ENCODE data around the gene ERFE. TPM values are rescaled to one million over a fixed set of nuclear protein-coding genes. Genes with fewer than 3 reads are reported as not detected.

The ERFE gene
- total RNA-seq, 1 experiment from 2014 or later: 4.5 TPM

DNA sequence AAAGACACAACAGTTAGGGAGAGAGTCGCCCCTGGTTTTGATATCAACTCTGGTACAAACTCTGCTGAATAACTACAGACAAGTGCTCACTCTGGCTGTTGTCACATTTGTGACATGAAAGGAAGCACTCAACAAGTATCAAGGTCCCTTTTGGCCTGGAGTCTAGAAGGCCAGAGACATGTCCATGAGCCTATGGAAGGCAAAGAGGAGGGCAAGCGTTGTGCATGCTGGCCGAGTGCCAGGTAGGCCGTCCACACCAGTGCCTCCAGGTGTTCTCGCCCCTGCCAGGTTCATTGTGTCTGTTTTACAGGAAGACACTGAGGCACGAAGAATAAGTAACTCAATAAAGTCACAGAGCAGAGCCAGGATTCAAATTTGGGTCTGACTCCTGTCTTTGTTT, 23.6 kb downstream of the ERFE start (continued):
- TF ChIP-seq, protein P1, sequence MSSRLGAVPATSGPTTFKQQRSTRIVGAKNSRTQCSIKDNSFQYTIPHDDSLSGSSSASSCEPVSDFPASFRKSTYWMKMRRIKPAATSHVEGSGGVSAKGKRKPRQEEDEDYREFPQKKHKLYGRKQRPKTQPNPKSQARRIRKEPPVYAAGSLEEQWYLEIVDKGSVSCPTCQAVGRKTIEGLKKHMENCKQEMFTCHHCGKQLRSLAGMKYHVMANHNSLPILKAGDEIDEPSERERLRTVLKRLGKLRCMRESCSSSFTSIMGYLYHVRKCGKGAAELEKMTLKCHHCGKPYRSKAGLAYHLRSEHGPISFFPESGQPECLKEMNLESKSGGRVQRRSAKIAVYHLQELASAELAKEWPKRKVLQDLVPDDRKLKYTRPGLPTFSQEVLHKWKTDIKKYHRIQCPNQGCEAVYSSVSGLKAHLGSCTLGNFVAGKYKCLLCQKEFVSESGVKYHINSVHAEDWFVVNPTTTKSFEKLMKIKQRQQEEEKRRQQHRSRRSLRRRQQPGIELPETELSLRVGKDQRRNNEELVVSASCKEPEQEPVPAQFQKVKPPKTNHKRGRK (CRISPR knock-in tag; IDR thresholded peaks at IDR 0.05; ENCODE audit: borderline replicate concordance): no peak
- no peak for TF ChIP-seq KAT7 (CRISPR knock-in tag; IDR thresholded peaks at IDR 0.05; ENCODE audit: borderline replicate concordance)

DNA sequence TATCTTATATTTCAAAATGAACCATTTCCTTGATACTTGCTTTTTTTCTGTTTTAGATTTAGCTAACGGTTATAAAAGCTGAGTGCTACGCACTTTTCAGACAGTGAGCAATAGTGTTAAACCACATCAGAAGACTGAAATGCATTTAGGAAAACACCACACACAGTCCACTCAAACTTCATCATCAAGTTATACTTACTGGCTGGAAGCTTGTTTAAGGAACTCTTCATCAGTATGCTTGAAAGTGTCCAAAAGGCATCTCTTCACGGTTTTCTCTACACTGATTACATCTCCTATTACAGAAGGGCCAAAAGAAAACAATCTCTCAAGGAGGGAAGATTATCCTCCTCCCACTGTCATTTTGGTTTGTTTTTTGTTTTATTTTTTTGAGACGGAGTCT, 25.1 kb downstream of the ERFE start:
- POLR2A ChIA-PET: no interaction called here
- TF ChIP-seq ZNF219 (CRISPR knock-in tag; IDR thresholded peaks at IDR 0.05; ENCODE audit: borderline replicate concordance): no peak
- TF ChIP-seq, protein P2, sequence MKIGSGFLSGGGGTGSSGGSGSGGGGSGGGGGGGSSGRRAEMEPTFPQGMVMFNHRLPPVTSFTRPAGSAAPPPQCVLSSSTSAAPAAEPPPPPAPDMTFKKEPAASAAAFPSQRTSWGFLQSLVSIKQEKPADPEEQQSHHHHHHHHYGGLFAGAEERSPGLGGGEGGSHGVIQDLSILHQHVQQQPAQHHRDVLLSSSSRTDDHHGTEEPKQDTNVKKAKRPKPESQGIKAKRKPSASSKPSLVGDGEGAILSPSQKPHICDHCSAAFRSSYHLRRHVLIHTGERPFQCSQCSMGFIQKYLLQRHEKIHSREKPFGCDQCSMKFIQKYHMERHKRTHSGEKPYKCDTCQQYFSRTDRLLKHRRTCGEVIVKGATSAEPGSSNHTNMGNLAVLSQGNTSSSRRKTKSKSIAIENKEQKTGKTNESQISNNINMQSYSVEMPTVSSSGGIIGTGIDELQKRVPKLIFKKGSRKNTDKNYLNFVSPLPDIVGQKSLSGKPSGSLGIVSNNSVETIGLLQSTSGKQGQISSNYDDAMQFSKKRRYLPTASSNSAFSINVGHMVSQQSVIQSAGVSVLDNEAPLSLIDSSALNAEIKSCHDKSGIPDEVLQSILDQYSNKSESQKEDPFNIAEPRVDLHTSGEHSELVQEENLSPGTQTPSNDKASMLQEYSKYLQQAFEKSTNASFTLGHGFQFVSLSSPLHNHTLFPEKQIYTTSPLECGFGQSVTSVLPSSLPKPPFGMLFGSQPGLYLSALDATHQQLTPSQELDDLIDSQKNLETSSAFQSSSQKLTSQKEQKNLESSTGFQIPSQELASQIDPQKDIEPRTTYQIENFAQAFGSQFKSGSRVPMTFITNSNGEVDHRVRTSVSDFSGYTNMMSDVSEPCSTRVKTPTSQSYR (CRISPR knock-in tag; IDR thresholded peaks at IDR 0.05): no peak
- TF ChIP-seq, protein P3, sequence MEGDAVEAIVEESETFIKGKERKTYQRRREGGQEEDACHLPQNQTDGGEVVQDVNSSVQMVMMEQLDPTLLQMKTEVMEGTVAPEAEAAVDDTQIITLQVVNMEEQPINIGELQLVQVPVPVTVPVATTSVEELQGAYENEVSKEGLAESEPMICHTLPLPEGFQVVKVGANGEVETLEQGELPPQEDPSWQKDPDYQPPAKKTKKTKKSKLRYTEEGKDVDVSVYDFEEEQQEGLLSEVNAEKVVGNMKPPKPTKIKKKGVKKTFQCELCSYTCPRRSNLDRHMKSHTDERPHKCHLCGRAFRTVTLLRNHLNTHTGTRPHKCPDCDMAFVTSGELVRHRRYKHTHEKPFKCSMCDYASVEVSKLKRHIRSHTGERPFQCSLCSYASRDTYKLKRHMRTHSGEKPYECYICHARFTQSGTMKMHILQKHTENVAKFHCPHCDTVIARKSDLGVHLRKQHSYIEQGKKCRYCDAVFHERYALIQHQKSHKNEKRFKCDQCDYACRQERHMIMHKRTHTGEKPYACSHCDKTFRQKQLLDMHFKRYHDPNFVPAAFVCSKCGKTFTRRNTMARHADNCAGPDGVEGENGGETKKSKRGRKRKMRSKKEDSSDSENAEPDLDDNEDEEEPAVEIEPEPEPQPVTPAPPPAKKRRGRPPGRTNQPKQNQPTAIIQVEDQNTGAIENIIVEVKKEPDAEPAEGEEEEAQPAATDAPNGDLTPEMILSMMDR (IDR thresholded peaks at IDR 0.05): no peak
- TF ChIP-seq, protein P4, sequence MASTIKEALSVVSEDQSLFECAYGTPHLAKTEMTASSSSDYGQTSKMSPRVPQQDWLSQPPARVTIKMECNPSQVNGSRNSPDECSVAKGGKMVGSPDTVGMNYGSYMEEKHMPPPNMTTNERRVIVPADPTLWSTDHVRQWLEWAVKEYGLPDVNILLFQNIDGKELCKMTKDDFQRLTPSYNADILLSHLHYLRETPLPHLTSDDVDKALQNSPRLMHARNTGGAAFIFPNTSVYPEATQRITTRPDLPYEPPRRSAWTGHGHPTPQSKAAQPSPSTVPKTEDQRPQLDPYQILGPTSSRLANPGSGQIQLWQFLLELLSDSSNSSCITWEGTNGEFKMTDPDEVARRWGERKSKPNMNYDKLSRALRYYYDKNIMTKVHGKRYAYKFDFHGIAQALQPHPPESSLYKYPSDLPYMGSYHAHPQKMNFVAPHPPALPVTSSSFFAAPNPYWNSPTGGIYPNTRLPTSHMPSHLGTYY (CRISPR knock-in tag; IDR thresholded peaks at IDR 0.05): no peak
- no peak for TF ChIP-seq RELA (CRISPR knock-in tag; IDR thresholded peaks at IDR 0.05; ENCODE audit: borderline replicate concordance)
- no peak for TF ChIP-seq GTF2I (CRISPR knock-in tag; conservative IDR thresholded peaks at IDR 0.05)
- TF ChIP-seq NFYB (CRISPR knock-in tag; conservative IDR thresholded peaks at IDR 0.05; ENCODE audit: low read depth): no peak
- no peak for TF ChIP-seq SP1 (CRISPR knock-in tag; conservative IDR thresholded peaks at IDR 0.05)
- TF ChIP-seq ESRRA (CRISPR knock-in tag; IDR thresholded peaks at IDR 0.05; ENCODE audit: borderline replicate concordance): no peak
- TF ChIP-seq NFE2L1 (CRISPR knock-in tag; IDR thresholded peaks at IDR 0.05): no peak
- no peaks in the 10 kb centered on the region for H3K4me1 Mint-ChIP-seq
- H3K27me3 Mint-ChIP-seq (ENCODE audit: low read depth): no peaks in the 10 kb centered on the region
- CTCF ChIA-PET: interaction anchor here (1.2 kb wide), 1 partner anchor 80 kb away, joined by 3 read pairs; no protein-coding TSS in a partner anchor
- DNase-seq (ENCODE audit: low spot score) (no peak), ATAC-seq (no peak)
- peaks cover 94% of the 10 kb centered on the region for H3K36me3 Mint-ChIP-seq
- H3K9me3 Mint-ChIP-seq: no peaks in the 10 kb centered on the region
- H3K4me3 Mint-ChIP-seq: no peak overlapping the region
- no peak overlapping the region for H3K27ac Mint-ChIP-seq

DNA sequence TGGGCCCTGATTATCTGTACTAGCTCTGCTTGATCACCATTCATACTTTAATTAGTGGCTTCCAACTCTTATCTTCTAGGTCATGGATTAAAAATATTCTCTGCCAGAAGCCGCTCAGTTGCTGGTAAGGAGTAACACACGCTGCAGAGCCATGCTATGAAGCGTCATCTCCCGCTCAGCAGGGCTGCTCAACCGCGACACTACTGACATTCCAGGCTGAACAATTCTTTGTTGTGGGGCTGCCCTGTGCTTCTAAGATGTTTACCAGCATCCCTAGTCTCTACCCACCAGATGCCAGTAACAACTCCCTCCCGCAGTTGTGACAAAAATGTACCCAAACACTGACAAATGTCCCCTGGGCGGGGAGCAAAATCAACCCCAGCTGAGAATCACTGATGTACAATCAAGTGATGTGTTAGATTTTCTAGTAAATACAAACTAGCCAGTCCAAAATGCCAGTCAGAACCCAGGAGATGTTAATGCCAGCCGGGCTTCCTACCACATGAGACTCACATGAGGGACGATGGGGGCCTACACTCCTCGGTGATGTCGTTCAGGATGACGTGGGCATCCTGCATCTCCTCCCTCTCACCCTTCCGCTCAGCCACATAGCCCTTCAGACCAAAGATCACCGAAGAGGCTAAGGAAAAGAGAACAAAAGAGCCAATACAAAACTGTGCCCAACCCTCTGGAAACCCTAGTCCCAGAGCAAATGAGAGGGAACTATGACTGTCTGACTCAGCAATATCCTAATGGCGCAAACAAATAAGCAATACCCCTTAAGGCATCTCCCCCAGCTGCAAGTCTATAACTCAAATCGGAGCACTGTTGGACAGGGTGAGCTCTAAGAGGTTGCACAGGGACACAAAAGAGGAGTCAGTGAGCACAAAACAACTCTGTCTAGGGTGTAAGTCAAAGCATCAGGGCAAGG, 29.1 kb downstream of the ERFE start:
- H3K4me1 Mint-ChIP-seq: no peaks in the 10 kb centered on the region
- peaks cover 85% of the 10 kb centered on the region for H3K36me3 Mint-ChIP-seq
- no peak overlapping the region for H3K4me3 Mint-ChIP-seq
- H3K27me3 Mint-ChIP-seq (ENCODE audit: low read depth): no peaks in the 10 kb centered on the region
- H3K27ac Mint-ChIP-seq: no peak overlapping the region
- POLR2A ChIA-PET: no interaction called here
- ATAC-seq: no peak
- CTCF ChIA-PET: interaction anchor here (1.0 kb wide), 1 partner anchor 75 kb away, joined by 3 read pairs; no protein-coding TSS in a partner anchor
- no peaks in the 10 kb centered on the region for H3K9me3 Mint-ChIP-seq
- no peak for DNase-seq (ENCODE audit: low spot score)
- TF ChIP-seq FOXK1 (CRISPR knock-in tag; IDR thresholded peaks at IDR 0.05) (no peak), MYBL2 (CRISPR knock-in tag; IDR thresholded peaks at IDR 0.05) (no peak), RORB (CRISPR knock-in tag; IDR thresholded peaks at IDR 0.05) (no peak)
- TF ChIP-seq, protein P5, sequence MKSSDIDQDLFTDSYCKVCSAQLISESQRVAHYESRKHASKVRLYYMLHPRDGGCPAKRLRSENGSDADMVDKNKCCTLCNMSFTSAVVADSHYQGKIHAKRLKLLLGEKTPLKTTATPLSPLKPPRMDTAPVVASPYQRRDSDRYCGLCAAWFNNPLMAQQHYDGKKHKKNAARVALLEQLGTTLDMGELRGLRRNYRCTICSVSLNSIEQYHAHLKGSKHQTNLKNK (CRISPR knock-in tag; IDR thresholded peaks at IDR 0.05): no peak
- TF ChIP-seq, protein P2 (CRISPR knock-in tag; IDR thresholded peaks at IDR 0.05): no peak
- TF ChIP-seq, protein P6, sequence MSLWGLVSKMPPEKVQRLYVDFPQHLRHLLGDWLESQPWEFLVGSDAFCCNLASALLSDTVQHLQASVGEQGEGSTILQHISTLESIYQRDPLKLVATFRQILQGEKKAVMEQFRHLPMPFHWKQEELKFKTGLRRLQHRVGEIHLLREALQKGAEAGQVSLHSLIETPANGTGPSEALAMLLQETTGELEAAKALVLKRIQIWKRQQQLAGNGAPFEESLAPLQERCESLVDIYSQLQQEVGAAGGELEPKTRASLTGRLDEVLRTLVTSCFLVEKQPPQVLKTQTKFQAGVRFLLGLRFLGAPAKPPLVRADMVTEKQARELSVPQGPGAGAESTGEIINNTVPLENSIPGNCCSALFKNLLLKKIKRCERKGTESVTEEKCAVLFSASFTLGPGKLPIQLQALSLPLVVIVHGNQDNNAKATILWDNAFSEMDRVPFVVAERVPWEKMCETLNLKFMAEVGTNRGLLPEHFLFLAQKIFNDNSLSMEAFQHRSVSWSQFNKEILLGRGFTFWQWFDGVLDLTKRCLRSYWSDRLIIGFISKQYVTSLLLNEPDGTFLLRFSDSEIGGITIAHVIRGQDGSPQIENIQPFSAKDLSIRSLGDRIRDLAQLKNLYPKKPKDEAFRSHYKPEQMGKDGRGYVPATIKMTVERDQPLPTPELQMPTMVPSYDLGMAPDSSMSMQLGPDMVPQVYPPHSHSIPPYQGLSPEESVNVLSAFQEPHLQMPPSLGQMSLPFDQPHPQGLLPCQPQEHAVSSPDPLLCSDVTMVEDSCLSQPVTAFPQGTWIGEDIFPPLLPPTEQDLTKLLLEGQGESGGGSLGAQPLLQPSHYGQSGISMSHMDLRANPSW (CRISPR knock-in tag; conservative IDR thresholded peaks at IDR 0.05; ENCODE audit: low read depth): no peak

Measured in WTC11 (cell line).